ENCODE results near the gene YBX3.

GRCh38 chr12:10747730-10748129, 24.6 kb upstream of the YBX3 start:
- TF ChIP-seq CTCF (IDR thresholded peaks at IDR 0.05) = no peak
- no peak for TF ChIP-seq POLR2A (IDR thresholded peaks at IDR 0.05)

Measured in heart left ventricle (tissue), 13 donors.